ENCODE measurements around the gene RHOG. TPM values are rescaled to one million over a fixed set of nuclear protein-coding genes. Genes with fewer than 3 reads are reported as not detected.

Gene RHOG
- total RNA-seq, 1 experiment from 2014 or later = 31.2 TPM

DNA sequence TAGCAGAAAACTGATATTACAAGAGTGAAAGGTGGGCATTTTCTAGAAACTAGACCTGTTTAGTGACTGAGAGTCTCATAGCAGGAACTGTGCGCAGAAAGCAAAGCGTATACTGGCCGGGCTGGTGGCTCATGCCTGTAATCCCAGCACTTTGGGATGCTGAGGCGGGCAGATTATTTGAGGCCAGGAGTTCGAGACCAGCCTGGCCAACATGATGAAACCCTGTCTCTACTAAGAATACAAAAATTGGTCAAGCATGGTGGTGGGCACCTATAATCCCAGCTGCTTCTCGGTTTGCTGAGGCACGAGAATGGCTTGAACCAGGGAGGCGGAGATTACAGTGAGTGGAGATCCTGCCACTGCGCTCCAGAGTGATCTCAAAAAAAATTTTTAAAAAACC is 41.6 kb downstream of the RHOG start:
- intact Hi-C loops (cut with micrococcal nuclease; ENCODE audit: unreplicated experiment) = no loop called here
- TF ChIP-seq CTCF (IDR thresholded peaks at IDR 0.05; ENCODE audit: unreplicated experiment) = no peak
- no peak for DNase-seq
- peak overlapping the region; percentile 83 for H3K4me3 Mint-ChIP-seq (ENCODE audit: low read depth, unreplicated experiment)
- no peaks in the 10 kb centered on the region for H3K27me3 Mint-ChIP-seq (ENCODE audit: unreplicated experiment)
- H3K36me3 Mint-ChIP-seq (ENCODE audit: insufficient read depth, unreplicated experiment) = peaks cover 33% of the 10 kb centered on the region
- no peak overlapping the region for H3K27ac Mint-ChIP-seq (ENCODE audit: unreplicated experiment)
- no TSS peak for BruUV-seq (replicated peaks)
- CTCF ChIA-PET = no interaction called here
- no peaks in the 10 kb centered on the region for H3K9me3 Mint-ChIP-seq (ENCODE audit: low read depth, unreplicated experiment)
- peaks cover 9% of the 10 kb centered on the region for H3K4me1 Mint-ChIP-seq (ENCODE audit: low read depth, unreplicated experiment)

DNA sequence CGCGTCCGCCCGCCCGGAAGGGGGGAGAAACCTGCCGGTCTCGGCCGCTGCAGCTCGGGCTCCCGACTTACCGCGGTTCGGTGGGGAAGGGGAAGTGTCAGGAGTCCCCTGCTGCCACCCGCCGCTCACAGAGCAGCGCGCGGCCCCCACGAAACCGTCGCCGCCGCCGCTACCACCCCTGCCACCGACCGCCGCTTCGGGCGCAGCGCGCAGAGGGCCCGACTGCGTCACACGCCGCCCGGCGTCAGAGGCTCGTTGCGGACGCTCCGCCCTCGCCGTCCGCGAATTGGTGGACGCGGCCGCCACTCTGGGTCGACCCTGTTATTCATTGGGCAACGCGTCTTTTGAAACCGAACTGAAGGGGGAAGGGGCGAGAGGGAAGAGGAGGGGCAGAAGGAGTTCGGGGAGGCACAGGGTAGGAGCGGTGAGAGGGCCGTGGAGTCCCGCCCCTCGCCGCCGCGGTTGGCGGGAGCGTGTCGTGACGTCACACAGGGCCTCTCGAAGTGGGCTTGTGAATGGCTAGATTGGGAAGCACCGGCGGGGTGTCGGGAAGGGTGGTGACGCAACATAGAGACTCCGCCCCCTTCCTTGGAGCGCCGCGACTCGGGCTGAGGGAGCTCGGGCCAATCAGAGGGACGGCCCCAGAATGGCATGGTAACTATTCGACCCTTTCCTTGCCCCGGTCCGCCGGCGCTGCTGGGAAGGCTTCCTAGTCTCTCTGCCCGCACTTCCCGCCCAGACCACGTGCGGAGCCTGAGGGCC is 43.2 kb downstream of the RHOG start, which contains the start of gene NUP98:
NUP98 (minus strand) TSS at position 226 of the 762 bp plus-strand sequence. CDS start 15,437 bp downstream, outside the sequence.
- Mint-ChIP-seq H3K27ac (ENCODE audit: unreplicated experiment) (peak within 1 kb of the TSS; percentile 79), H3K36me3 (ENCODE audit: insufficient read depth, unreplicated experiment) (peaks cover 38% of the 10 kb centered on the region), H3K27me3 (ENCODE audit: unreplicated experiment) (no peaks in the 10 kb centered on the region), H3K4me3 (ENCODE audit: low read depth, unreplicated experiment) (peak within 1 kb of the TSS; percentile 83), H3K4me1 (ENCODE audit: low read depth, unreplicated experiment) (peaks cover 9% of the 10 kb centered on the region), H3K9me3 (ENCODE audit: low read depth, unreplicated experiment) (no peaks in the 10 kb centered on the region)
- CTCF ChIA-PET = interaction anchor here (1.0 kb wide), 1 partner anchor 10 kb away, joined by 8 read pairs; the partner anchor contains the start of gene PGAP2
- intact Hi-C loops (cut with micrococcal nuclease; ENCODE audit: unreplicated experiment) = loop anchor here (2.0 kb wide), 1 partner anchor 43 kb away; the partner anchor contains the start of gene RHOG
- BruUV-seq (replicated peaks) = no TSS peak
- no peak for TF ChIP-seq CTCF (IDR thresholded peaks at IDR 0.05; ENCODE audit: unreplicated experiment)
- peak; percentile 99 for DNase-seq

DNA sequence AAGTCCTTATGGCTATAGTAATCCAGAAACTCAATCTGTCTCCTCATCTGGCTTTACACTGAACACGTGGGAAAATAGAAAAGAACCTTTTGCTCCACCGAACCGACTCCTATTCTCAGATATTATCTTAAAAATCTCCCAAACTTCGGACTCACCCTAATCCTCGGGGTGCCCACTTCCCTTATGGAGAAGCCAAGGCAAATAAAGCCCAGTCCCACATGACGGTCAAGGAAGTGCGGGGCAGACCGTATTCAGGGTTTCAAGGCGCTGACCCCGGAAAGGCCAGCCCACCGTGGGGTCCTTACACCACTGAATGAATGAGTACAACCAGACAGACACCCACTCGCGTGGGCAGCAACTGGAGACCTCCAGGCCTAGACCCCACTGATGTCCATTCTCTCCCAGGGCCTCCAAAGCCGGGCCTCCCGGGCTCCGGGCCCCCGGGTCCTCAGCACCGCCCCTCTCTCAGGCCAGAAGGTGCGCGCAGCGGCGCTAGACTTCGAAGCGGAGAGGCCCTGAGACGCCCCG is 43.9 kb downstream of the RHOG start:
- intact Hi-C loops (cut with micrococcal nuclease; ENCODE audit: unreplicated experiment) = loop anchor here (2.0 kb wide), 1 partner anchor 44 kb away; the partner anchor contains the start of gene RHOG
- no peak for TF ChIP-seq CTCF (IDR thresholded peaks at IDR 0.05; ENCODE audit: unreplicated experiment)
- Mint-ChIP-seq H3K27me3 (ENCODE audit: unreplicated experiment) (no peaks in the 10 kb centered on the region), H3K9me3 (ENCODE audit: low read depth, unreplicated experiment) (no peaks in the 10 kb centered on the region), H3K36me3 (ENCODE audit: insufficient read depth, unreplicated experiment) (peaks cover 45% of the 10 kb centered on the region), H3K4me3 (ENCODE audit: low read depth, unreplicated experiment) (peak overlapping the region; percentile 83), H3K4me1 (ENCODE audit: low read depth, unreplicated experiment) (peaks cover 9% of the 10 kb centered on the region), H3K27ac (ENCODE audit: unreplicated experiment) (peak overlapping the region; percentile 79)
- BruUV-seq (replicated peaks) = no TSS peak
- DNase-seq = no peak
- CTCF ChIA-PET = no interaction called here

GRCh38 chr11:3796346-3796745 is 44.4 kb downstream of the RHOG start:
- Mint-ChIP-seq H3K4me3 (ENCODE audit: low read depth, unreplicated experiment) (peak overlapping the region; percentile 83), H3K36me3 (ENCODE audit: insufficient read depth, unreplicated experiment) (peaks cover 50% of the 10 kb centered on the region), H3K27me3 (ENCODE audit: unreplicated experiment) (no peaks in the 10 kb centered on the region), H3K4me1 (ENCODE audit: low read depth, unreplicated experiment) (peaks cover 9% of the 10 kb centered on the region), H3K27ac (ENCODE audit: unreplicated experiment) (peak overlapping the region; percentile 79), H3K9me3 (ENCODE audit: low read depth, unreplicated experiment) (no peaks in the 10 kb centered on the region)
- no peak for TF ChIP-seq CTCF (IDR thresholded peaks at IDR 0.05; ENCODE audit: unreplicated experiment)
- intact Hi-C loops (cut with micrococcal nuclease; ENCODE audit: unreplicated experiment) = loop anchor here (2.0 kb wide), 1 partner anchor 44 kb away; the partner anchor contains the start of gene RHOG
- BruUV-seq (replicated peaks) = no TSS peak
- DNase-seq = no peak
- CTCF ChIA-PET = no interaction called here
